ENCODE data around the gene DLX2.
"Not testable (repeated sequence)": the region's sequence is repeated elsewhere in the genome, so short reads cannot be mapped to it uniquely, and the experiment has no call there.

- not testable (repeated sequence) for TF ChIP-seq POLR2AphosphoS5 (IDR thresholded peaks at IDR 0.05; ENCODE audit: low read depth, low read length); CTCF (IDR thresholded peaks at IDR 0.05); SIN3A (IDR thresholded peaks at IDR 0.05; ENCODE audit: borderline replicate concordance, insufficient read depth, low read depth, low read length); REST (IDR thresholded peaks at IDR 0.05; ENCODE audit: insufficient read depth in 1 of 2, low read depth in 2 of 2, low read length in 1 of 2)
Observed at GRCh38 chr2:172067905-172068304, 34.8 kb downstream of the DLX2 start.
